Transverse colon (tissue), 4 donors: Measurements from ENCODE around the gene OPRPN.

Experiments used
- EP300 ChIP-seq: sonication (generic); formaldehyde crosslinking; IDR thresholded peaks from one replicate; pipeline ENCODE4 v1.6.1; 2017; ENCODE audit warnings: antibody characterized with exemption, low read depth
- POLR2A ChIP-seq: fragments of 450-650 bp; IDR thresholded peaks from one replicate; pipeline ENCODE4 v1.6.1; 2016; ENCODE audit warnings: antibody characterized with exemption, mild to moderate bottlenecking, moderate library complexity
- POLR2AphosphoS5 ChIP-seq, 3 donors: sonication (generic); formaldehyde crosslinking; IDR thresholded peaks; one replicate each; pipeline ENCODE4 v1.6.1; 2016; ENCODE audit warnings: antibody characterized with exemption in 3 of 3
- TF ChIP-seq, protein P1 (sequence below), 5 experiments: fragments of 200-600 bp in 3 of 5; fragments of 450-650 bp in 2 of 5; sonication (generic) in 3 of 5; IDR thresholded peaks; 1 replicate in 2 of 5; 2 replicates in 3 of 5; pipeline ENCODE4 v1.5.1; 2016 to 2017; ENCODE audit warnings: antibody characterized with exemption in 5 of 5, inconsistent platforms in 3 of 5, mild to moderate bottlenecking in 2 of 5, moderate library complexity in 1 of 5

GRCh38 chr4:70380578-70380977, 17.2 kb upstream of the OPRPN start:
- TF ChIP-seq, protein P1, sequence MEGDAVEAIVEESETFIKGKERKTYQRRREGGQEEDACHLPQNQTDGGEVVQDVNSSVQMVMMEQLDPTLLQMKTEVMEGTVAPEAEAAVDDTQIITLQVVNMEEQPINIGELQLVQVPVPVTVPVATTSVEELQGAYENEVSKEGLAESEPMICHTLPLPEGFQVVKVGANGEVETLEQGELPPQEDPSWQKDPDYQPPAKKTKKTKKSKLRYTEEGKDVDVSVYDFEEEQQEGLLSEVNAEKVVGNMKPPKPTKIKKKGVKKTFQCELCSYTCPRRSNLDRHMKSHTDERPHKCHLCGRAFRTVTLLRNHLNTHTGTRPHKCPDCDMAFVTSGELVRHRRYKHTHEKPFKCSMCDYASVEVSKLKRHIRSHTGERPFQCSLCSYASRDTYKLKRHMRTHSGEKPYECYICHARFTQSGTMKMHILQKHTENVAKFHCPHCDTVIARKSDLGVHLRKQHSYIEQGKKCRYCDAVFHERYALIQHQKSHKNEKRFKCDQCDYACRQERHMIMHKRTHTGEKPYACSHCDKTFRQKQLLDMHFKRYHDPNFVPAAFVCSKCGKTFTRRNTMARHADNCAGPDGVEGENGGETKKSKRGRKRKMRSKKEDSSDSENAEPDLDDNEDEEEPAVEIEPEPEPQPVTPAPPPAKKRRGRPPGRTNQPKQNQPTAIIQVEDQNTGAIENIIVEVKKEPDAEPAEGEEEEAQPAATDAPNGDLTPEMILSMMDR (IDR thresholded peaks at IDR 0.05): no peak
- no peak for TF ChIP-seq POLR2AphosphoS5 (IDR thresholded peaks at IDR 0.05)
- no peak for TF ChIP-seq EP300
- no peak for TF ChIP-seq POLR2A
